Keratinocyte (primary cell): ENCODE data around the gene CTXN1. TPM values are rescaled to one million over a fixed set of nuclear protein-coding genes. Genes with fewer than 3 reads are reported as not detected.

Experiments
- DNase-seq: peaks from one replicate; pipeline ENCODE4 v3.0.0-alpha.2; 2011; ENCODE audit warnings: low read depth, missing footprints, low spot score
- FAIRE-seq: peaks from 2 replicates; lab custom pipeline; 2011; peaks lifted over from hg19 to GRCh38; lab: Jason Lieb, UNC
- H2AFZ ChIP-seq: 2 replicates; pipeline ENCODE4 v1.6.0; 2012; ENCODE audit warnings: low read length, control low read depth, inconsistent platforms; ENCODE audit not compliant: control insufficient read depth
- H3K27ac ChIP-seq: 2 replicates; pipeline ENCODE4 v1.5.1; 2011; ENCODE audit warnings: low read length; ENCODE audit not compliant: control insufficient read depth, insufficient read depth
- H3K27me3 ChIP-seq: 3 replicates; pipeline ENCODE4 v1.6.0; 2011; ENCODE audit warnings: low read length; ENCODE audit not compliant: control insufficient read depth, insufficient read depth; ENCODE audit errors: extremely low read depth
- H3K36me3 ChIP-seq, 2 experiments: 2 replicates in 1 of 2; 3 replicates in 1 of 2; pipeline ENCODE4 v1.5.1; 2011; ENCODE audit warnings: low read length in 2 of 2, mild to moderate bottlenecking in 1 of 2; ENCODE audit not compliant: control insufficient read depth in 2 of 2, insufficient read depth in 2 of 2; ENCODE audit errors: extremely low read depth in 1 of 2
- H3K4me1 ChIP-seq: 3 replicates; pipeline ENCODE4 v1.5.1; 2011; ENCODE audit warnings: low read length; ENCODE audit not compliant: control insufficient read depth, insufficient read depth; ENCODE audit errors: extremely low read depth
- H3K4me2 ChIP-seq: 3 replicates; pipeline ENCODE4 v1.6.0; 2011; ENCODE audit warnings: low read depth, low read length; ENCODE audit not compliant: control insufficient read depth, insufficient read depth; ENCODE audit errors: extremely low read depth
- H3K4me3 ChIP-seq, 3 experiments: fragments of 200-600 bp in 1 of 3; sonication (generic) in 1 of 3; 2 replicates in 2 of 3; 3 replicates in 1 of 3; pipeline ENCODE4 v1.5.1; 2011 to 2016; ENCODE audit warnings: low read length in 3 of 3, mild to moderate bottlenecking in 3 of 3, control low read depth in 2 of 3, inconsistent platforms in 1 of 3, low read depth in 1 of 3, mixed read lengths in 1 of 3, mixed run types in 1 of 3, moderate library complexity in 1 of 3; ENCODE audit not compliant: control insufficient read depth in 2 of 3, insufficient read depth in 2 of 3; ENCODE audit errors: extremely low read depth in 1 of 3
- H3K79me2 ChIP-seq: 2 replicates; pipeline ENCODE4 v1.6.0; 2012; ENCODE audit warnings: low read length; ENCODE audit not compliant: control insufficient read depth, insufficient read depth
- H3K9ac ChIP-seq: 3 replicates; pipeline ENCODE4 v1.6.0; 2011; ENCODE audit warnings: low read length; ENCODE audit not compliant: control insufficient read depth, insufficient read depth; ENCODE audit errors: extremely low read depth
- H3K9me1 ChIP-seq: 3 replicates; pipeline ENCODE4 v1.6.0; 2011; ENCODE audit warnings: low read length; ENCODE audit not compliant: control insufficient read depth, insufficient read depth; ENCODE audit errors: extremely low read depth
- H3K9me3 ChIP-seq: 2 replicates; pipeline ENCODE4 v1.5.1; 2012; ENCODE audit warnings: low read depth, low read length; ENCODE audit not compliant: control insufficient read depth
- H4K20me1 ChIP-seq: 3 replicates; pipeline ENCODE4 v1.6.0; 2011; ENCODE audit warnings: low read length; ENCODE audit not compliant: control insufficient read depth, insufficient read depth; ENCODE audit errors: extremely low read depth
- EZH2 ChIP-seq: IDR thresholded peaks from one replicate; pipeline ENCODE4 v1.6.1; 2012; ENCODE audit warnings: inconsistent platforms, mild to moderate bottlenecking, low read length, moderate library complexity
- dilution Hi-C: fragments of 300-500 bp; cut with MboI; formaldehyde crosslinking; loops from one replicate; pipeline ENCODE4 v1.7.0; 2020; ENCODE audit warnings: low sequenced_read_pairs; ENCODE audit not compliant: extremely low pct_ligation_motif_present
- polyA plus RNA-seq, 5 experiments: library from polyadenylated mRNA; depleted of rRNA in 3 of 5; stranded (reverse) in 3 of 5; stranded (forward) in 1 of 5; unstranded in 1 of 5; fragments of >200 nt; gene quantifications; 1 replicate in 1 of 5; 2 replicates in 3 of 5; 3 replicates in 1 of 5; pipeline versions ENCODE4 v1.2.1 to v1.2.3, GENCODE V29; 2011 to 2012; ENCODE audit warnings: missing spikeins in 2 of 5, low read depth in 1 of 5, low replicate concordance in 1 of 5
- TF ChIP-seq, protein P1 (sequence below), 3 experiments: IDR thresholded peaks in 1 of 3; conservative IDR thresholded peaks in 1 of 3; optimal IDR thresholded peaks in 1 of 3; 2 replicates in 2 of 3; 3 replicates in 1 of 3; pipeline versions ENCODE3 to v1.5.1; 2011; ENCODE audit warnings: low read length in 3 of 3, mild to moderate bottlenecking in 3 of 3, moderate library complexity in 2 of 3, control low read depth in 1 of 3, inconsistent platforms in 1 of 3; ENCODE audit not compliant: insufficient read depth in 2 of 3; ENCODE audit errors: extremely low read depth in 1 of 3

Gene CTXN1
- polyA plus RNA-seq, 1 donor (not counting 4 experiments of a cell fraction or from before 2014, with no cell fraction given) = 0.41 TPM

DNA sequence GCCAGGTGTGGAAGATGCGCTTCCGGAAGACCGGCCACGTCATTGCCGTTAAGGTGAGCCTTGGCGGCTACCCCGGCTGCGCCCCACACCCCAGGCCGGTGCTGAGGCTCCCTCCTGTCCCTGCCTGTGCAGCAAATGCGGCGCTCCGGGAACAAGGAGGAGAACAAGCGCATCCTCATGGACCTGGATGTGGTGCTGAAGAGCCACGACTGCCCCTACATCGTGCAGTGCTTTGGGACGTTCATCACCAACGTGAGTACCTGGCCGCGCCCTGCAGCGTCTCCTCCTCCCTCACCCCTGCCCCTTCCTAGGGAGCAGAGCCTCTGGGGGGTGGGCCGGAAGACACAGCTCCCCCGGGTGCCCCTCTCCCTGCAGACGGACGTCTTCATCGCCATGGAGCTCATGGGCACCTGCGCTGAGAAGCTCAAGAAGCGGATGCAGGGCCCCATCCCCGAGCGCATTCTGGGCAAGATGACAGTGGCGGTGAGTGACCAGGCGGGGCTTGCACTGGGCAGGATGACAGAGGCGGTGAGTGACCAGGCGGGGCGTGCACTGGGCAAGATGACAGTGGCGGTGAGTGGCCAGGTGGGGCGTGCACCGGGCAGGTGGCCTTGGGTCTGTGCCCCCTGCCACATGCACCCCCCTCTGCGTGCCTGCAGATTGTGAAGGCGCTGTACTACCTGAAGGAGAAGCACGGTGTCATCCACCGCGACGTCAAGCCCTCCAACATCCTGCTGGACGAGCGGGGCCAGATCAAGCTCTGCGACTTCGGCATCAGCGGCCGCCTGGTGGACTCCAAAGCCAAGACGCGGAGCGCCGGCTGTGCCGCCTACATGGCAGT is 15.4 kb downstream of the CTXN1 start:
- no peak overlapping the region for H2AFZ ChIP-seq
- no peak overlapping the region for H3K27ac ChIP-seq
- no peak for DNase-seq
- peaks cover 11% of the 10 kb centered on the region for H3K4me1 ChIP-seq
- no peak overlapping the region for H3K4me2 ChIP-seq
- dilution Hi-C loops = no loop called here
- H3K9me1 ChIP-seq = no peaks in the 10 kb centered on the region
- H4K20me1 ChIP-seq = peaks cover 5% of the 10 kb centered on the region
- peaks cover 23% of the 10 kb centered on the region for H3K79me2 ChIP-seq
- H3K9me3 ChIP-seq = no peaks in the 10 kb centered on the region
- H3K27me3 ChIP-seq = peaks cover under 1% of the 10 kb centered on the region
- no peak overlapping the region for H3K4me3 ChIP-seq
- H3K9ac ChIP-seq = no peak overlapping the region
- TF ChIP-seq, protein P1, sequence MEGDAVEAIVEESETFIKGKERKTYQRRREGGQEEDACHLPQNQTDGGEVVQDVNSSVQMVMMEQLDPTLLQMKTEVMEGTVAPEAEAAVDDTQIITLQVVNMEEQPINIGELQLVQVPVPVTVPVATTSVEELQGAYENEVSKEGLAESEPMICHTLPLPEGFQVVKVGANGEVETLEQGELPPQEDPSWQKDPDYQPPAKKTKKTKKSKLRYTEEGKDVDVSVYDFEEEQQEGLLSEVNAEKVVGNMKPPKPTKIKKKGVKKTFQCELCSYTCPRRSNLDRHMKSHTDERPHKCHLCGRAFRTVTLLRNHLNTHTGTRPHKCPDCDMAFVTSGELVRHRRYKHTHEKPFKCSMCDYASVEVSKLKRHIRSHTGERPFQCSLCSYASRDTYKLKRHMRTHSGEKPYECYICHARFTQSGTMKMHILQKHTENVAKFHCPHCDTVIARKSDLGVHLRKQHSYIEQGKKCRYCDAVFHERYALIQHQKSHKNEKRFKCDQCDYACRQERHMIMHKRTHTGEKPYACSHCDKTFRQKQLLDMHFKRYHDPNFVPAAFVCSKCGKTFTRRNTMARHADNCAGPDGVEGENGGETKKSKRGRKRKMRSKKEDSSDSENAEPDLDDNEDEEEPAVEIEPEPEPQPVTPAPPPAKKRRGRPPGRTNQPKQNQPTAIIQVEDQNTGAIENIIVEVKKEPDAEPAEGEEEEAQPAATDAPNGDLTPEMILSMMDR (optimal IDR thresholded peaks at IDR 0.05 in 1 of 3, IDR thresholded peaks at IDR 0.05 in 1 of 3, conservative IDR thresholded peaks at IDR 0.05 in 1 of 3; ENCODE audit: extremely low read depth in 1 of 3, insufficient read depth in 2 of 3, low read length in 3 of 3) = no peak
- TF ChIP-seq EZH2 = no peak
- FAIRE-seq = no peak
- peaks cover 7 to 11% of the 10 kb centered on the region in 2 experiments for H3K36me3 ChIP-seq

DNA sequence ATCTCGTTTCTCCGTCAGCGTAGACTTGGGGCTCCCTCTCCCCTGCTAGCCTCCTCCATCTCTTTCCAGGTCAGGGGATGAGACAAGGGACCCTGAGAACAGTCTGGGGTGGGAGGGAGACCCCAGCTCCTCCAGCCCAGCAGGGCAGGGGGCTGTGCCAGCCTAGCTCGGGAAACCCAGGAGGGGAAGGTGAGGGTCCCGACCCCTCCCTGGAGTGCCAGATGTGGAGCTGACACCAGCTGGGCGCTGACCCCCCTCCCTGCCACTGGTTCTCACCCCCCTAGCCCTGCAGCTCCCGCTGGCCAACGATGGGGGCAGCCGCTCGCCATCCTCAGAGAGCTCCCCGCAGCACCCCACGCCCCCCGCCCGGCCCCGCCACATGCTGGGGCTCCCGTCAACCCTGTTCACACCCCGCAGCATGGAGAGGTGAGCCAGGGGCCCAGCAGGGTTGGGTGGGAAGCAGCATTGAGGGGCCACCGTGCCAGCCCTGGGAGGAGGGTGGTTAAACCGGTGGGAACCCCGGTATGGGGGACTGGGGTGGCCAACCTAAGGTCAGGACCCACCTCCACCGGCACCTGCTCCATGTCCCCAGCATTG is 16.4 kb downstream of the CTXN1 start:
- no peak for TF ChIP-seq EZH2
- TF ChIP-seq, protein P1 (optimal IDR thresholded peaks at IDR 0.05 in 1 of 3, IDR thresholded peaks at IDR 0.05 in 1 of 3, conservative IDR thresholded peaks at IDR 0.05 in 1 of 3; ENCODE audit: extremely low read depth in 1 of 3, insufficient read depth in 2 of 3, low read length in 3 of 3) = no peak
- H4K20me1 ChIP-seq = peaks cover 5% of the 10 kb centered on the region
- H3K4me1 ChIP-seq = peaks cover 20% of the 10 kb centered on the region
- no peak overlapping the region for H3K27ac ChIP-seq
- no peaks in the 10 kb centered on the region for H3K27me3 ChIP-seq
- peaks cover 3% of the 10 kb centered on the region for H3K9me1 ChIP-seq
- no peak overlapping the region for H3K4me3 ChIP-seq
- no peak for FAIRE-seq
- peaks cover 7 to 11% of the 10 kb centered on the region in 2 experiments for H3K36me3 ChIP-seq
- H3K9ac ChIP-seq = no peak overlapping the region
- no peaks in the 10 kb centered on the region for H3K9me3 ChIP-seq
- dilution Hi-C loops = no loop called here
- DNase-seq = no peak
- no peak overlapping the region for H2AFZ ChIP-seq
- no peak overlapping the region for H3K4me2 ChIP-seq
- peaks cover 33% of the 10 kb centered on the region for H3K79me2 ChIP-seq
